Aorta (tissue), 5 donors: Measurements from ENCODE around the gene HNRNPUL2. TPM values are rescaled to one million over a fixed set of nuclear protein-coding genes. Genes with fewer than 3 reads are reported as not detected.
A peak's percentile ranks its signal among the peaks of the same experiment; 100 is the strongest.
"Not testable (repeated sequence)": the region's sequence is repeated elsewhere in the genome, so short reads cannot be mapped to it uniquely, and the experiment has no call there.

Source experiments
- ATAC-seq: fragments of 200-7000 bp; cut with Tn5 transposase; one replicate; pipeline ENCODE4 v1.9.1; 2022; ENCODE audit warnings: moderate library complexity; ENCODE audit not compliant: low FRiP score
- DNase-seq, 2 donors: peaks; one replicate each; pipeline ENCODE4 v3.0.0-alpha.2; 2020
- H3K27ac ChIP-seq, 2 donors: one replicate each; pipeline ENCODE4 v1.5.1; 2013; ENCODE audit warnings: low read length in 2 of 2, mild to moderate bottlenecking in 2 of 2, moderate library complexity in 2 of 2, control low read depth in 1 of 2, inconsistent platforms in 1 of 2, low read depth in 1 of 2
- H3K27me3 ChIP-seq, 2 donors: one replicate each; pipeline ENCODE4 v1.6.1; 2013; ENCODE audit warnings: control low read depth in 1 of 2, low read length in 1 of 2, mild to moderate bottlenecking in 1 of 2, moderate library complexity in 1 of 2; ENCODE audit not compliant: insufficient read depth in 2 of 2, control insufficient read depth in 1 of 2
- H3K36me3 ChIP-seq, 2 donors: one replicate each; pipeline ENCODE4 v1.6.1; 2013; ENCODE audit warnings: control low read depth in 1 of 2, low read length in 1 of 2, mild to moderate bottlenecking in 1 of 2; ENCODE audit not compliant: insufficient read depth in 2 of 2, control insufficient read depth in 1 of 2
- H3K4me1 ChIP-seq, 2 donors: one replicate each; pipeline ENCODE4 v1.6.1; 2013; ENCODE audit warnings: low read length in 2 of 2, control low read depth in 1 of 2, mild to moderate bottlenecking in 1 of 2, moderate library complexity in 1 of 2; ENCODE audit not compliant: insufficient read depth in 2 of 2, control insufficient read depth in 1 of 2
- H3K4me3 ChIP-seq, 2 donors: one replicate each; pipeline ENCODE4 v1.5.1; 2013; ENCODE audit warnings: low read length in 2 of 2, control low read depth in 1 of 2, mild to moderate bottlenecking in 1 of 2
- H3K9me3 ChIP-seq: one replicate; pipeline ENCODE4 v1.6.1; 2013; ENCODE audit warnings: mild to moderate bottlenecking, low read length; ENCODE audit not compliant: control insufficient read depth
- WGBS, 2 donors: extraction: QIAGEN DNeasy Blood & Tissue Kit; methylation state at CpG; one replicate each; pipeline ENCODE4 v1.1.7; 2013; 5-methylcytosine and 5-hydroxymethylcytosine counted together
- intact Hi-C, 2 donors: fragments of 100-400 bp; cut with DNase I; formaldehyde crosslinking; loops; one replicate each; pipeline versions ENCODE4 v1.14.2 to v1.15.0; 2022
- polyA plus RNA-seq, 2 donors: library from polyadenylated mRNA; stranded (reverse); fragments of 200-250 nt; gene quantifications; one replicate each; pipeline ENCODE4 v1.2.3, GENCODE V29; 2013
- total RNA-seq, 2 donors: library from RNA; stranded (reverse); fragmentation: NEBNext Ultra II Directional; extraction: Animal tissue kit (Norgen Biotek cat#: 25700); gene quantifications; one replicate each; pipeline ENCODE4 v1.2.1, GENCODE V29; 2021
- donor health status: healthy with polysubstance abuse.
- donor health status: Bipolar disorder and iron deficiency.
- donor health status: DM: no; HTN: no; CAD: no.
- donor health status: DM: no; HTN: no; CAD: no.
- donor health status: DM: yes; HTN: yes; CAD: no.

The HNRNPUL2 gene
- total and polyA plus RNA-seq, 4 donors, result 31.5 to 47.2 (median 45.2) TPM

DNA sequence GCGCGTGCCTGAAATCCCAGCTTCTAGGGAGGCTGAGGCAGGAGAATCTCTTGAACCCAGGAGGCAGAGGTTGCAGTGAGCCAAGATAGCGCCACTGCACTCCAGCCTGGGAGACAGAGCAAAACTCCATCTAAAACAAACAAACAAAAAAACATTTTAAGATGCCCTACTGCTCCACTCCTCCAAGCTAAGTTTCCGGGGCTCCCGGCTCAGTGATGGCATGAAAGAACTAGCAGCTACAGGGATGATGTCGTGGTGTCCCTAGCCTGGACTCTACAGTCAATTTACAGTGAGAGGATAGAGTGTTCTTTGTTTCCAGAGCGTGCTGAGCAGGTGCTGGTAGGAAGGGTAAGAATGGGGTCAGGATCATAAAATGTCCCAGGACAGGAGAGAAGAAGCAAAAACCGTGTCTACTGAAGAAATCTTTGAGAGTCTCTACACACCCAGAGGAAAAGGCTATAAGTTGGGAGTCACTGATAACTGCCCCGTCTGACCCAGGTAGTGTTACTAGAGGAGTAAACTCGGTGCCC lies 27.9 kb upstream of the HNRNPUL2 start:
- no peak for ATAC-seq
- Histone ChIP-seq H3K4me1 (no peaks in the 10 kb centered on the region), H3K27ac (no peak overlapping the region), H3K36me3 (no peaks in the 10 kb centered on the region), H3K27me3 (no peaks in the 10 kb centered on the region), H3K9me3 (no peaks in the 10 kb centered on the region), H3K4me3 (no peak overlapping the region)
- intact Hi-C loops, result no loop called here
- DNase-seq, result peak in 1 of 2 donors; percentile 24
- 73 to 80% methylated on average over 10 of the region's 10 CpGs for WGBS, 2 donors

DNA sequence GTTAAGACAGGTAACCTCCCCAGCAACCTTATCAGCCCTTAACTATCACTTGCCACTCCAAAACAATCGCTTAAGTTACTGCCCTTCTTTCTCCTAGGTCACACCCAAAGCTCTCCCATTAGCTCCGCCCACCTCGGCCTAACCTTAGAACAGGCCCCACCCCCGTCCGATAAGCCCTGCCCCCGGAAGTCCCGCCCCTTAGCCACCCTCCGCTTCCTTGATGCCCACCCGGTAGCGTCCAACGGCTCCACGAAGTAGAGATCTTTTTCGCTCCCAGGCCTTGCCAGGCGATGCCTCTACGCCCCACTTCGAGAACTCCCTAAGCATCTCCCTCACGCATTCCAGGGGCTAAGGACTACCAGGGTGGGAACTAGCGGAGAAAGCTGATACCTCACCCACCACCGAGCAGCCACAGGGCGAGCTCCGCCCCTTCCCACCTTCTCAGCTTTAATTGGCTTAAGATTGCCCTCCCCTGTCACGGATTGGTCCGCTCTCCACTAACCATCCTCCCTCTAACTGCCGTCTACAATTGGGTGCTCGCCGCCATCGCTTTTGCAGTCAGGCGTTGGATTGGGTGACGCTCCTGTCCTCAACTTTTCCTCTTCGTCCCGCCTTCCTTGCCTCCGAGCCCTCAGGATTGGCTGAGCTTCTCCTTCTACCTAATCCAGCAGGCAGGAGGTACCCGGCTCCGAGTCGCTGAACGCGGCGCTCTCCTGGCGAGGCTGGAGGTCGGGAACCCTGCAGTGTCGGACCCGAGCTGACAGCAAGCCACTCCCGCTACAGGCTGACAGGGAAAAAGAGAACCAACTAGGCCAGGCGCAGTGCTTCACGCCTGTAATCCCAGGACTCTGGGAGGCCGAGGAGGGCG lies 26.7 kb upstream of the HNRNPUL2 start, which contains the start of gene ZBTB3:
Gene ZBTB3, minus strand, starts transcription at position 425 of the 868 bp plus-strand sequence. CDS start 496 bp downstream, outside the sequence.
- 1% methylated on average over 47 of the region's 47 CpGs for WGBS, 2 donors
- intact Hi-C loops, result no loop called here

GRCh38 chr11:62752994-62753735 lies 25.9 kb upstream of the HNRNPUL2 start:
- WGBS, 2 donors, result 88% methylated on average over 15 of the region's 15 CpGs
- H3K36me3 ChIP-seq, result no peaks in the 10 kb centered on the region
- intact Hi-C loops, result no loop called here
- H3K27ac ChIP-seq, result peak overlapping the region in 1 of 2 donors; percentile 13
- DNase-seq (peak in 1 of 2 donors; percentile 72), ATAC-seq (no peak)
- no peaks in the 10 kb centered on the region for H3K27me3 ChIP-seq
- H3K4me3 ChIP-seq, result peak overlapping the region in 1 of 2 donors; percentile 23
- H3K9me3 ChIP-seq, result no peaks in the 10 kb centered on the region
- H3K4me1 ChIP-seq, result no peaks in the 10 kb centered on the region

More for the DNA sequence above, 26.7 kb upstream of the HNRNPUL2 start, which contains the start of gene ZBTB3:
- Histone ChIP-seq H3K27me3 (no peaks in the 10 kb centered on the region), H3K4me1 (no peaks in the 10 kb centered on the region), H3K4me3 (peak within 1 kb of the TSS in 1 of 2 donors; percentile 23), H3K36me3 (no peaks in the 10 kb centered on the region), H3K27ac (peak within 1 kb of the TSS in 1 of 2 donors; percentile 74), H3K9me3 (no peaks in the 10 kb centered on the region)
- DNase-seq (peak; percentile 98 to 99), ATAC-seq (peak; percentile 99)

GRCh38 chr11:62752177-62752785 lies 25.0 kb upstream of the HNRNPUL2 start:
- H3K36me3 ChIP-seq, result no peaks in the 10 kb centered on the region
- no peaks in the 10 kb centered on the region for H3K4me1 ChIP-seq
- no peaks in the 10 kb centered on the region for H3K9me3 ChIP-seq
- no peaks in the 10 kb centered on the region for H3K27me3 ChIP-seq
- intact Hi-C loops, result no loop called here
- ATAC-seq, result no peak
- peak in 1 of 2 donors; percentile 62 for DNase-seq
- H3K27ac ChIP-seq, result no peak overlapping the region
- no peak overlapping the region for H3K4me3 ChIP-seq
- 96 to 98% methylated on average over 14 of the region's 14 CpGs for WGBS, 2 donors

GRCh38 chr11:62749931-62750330 lies 22.7 kb upstream of the HNRNPUL2 start:
- H3K4me1 ChIP-seq, intact Hi-C loops, H3K4me3 ChIP-seq, H3K27me3 ChIP-seq, H3K36me3 ChIP-seq, ATAC-seq, H3K27ac ChIP-seq, H3K9me3 ChIP-seq: not testable (repeated sequence)
- peak in 1 of 2 donors; percentile 23 for DNase-seq
- 92 to 94% methylated on average over 5 of the region's 5 CpGs for WGBS, 2 donors

GRCh38 chr11:62747475-62748160 lies 20.4 kb upstream of the HNRNPUL2 start:
- Histone ChIP-seq H3K27me3 (no peaks in the 10 kb centered on the region), H3K4me1 (no peaks in the 10 kb centered on the region), H3K36me3 (no peaks in the 10 kb centered on the region), H3K27ac (no peak overlapping the region), H3K4me3 (no peak overlapping the region), H3K9me3 (no peaks in the 10 kb centered on the region)
- WGBS, 2 donors, result 74 to 82% methylated on average over 9 of the region's 9 CpGs
- intact Hi-C loops, result no loop called here
- no peak for ATAC-seq
- DNase-seq, result peak in 1 of 2 donors; percentile 14

DNA sequence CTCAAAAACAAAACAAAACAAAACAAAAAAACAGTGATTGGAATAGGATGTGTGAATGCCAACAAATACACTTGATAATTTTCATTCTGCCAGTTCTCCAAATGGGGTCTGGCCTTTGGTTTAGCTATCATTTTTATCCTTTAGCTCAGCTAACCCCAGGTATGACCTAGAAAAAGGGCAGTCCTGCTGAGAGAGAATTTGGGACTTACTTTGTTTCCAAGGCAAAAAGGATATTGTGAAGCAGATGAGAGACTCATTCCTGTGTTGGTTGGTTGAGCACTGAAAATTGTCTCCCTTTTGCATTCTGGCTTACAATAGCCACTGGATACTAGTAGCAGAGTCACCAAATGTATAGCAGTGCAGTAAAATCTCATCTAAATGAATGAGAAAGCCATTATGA lies 9.9 kb upstream of the HNRNPUL2 start:
- Histone ChIP-seq H3K9me3 (no peaks in the 10 kb centered on the region), H3K36me3 (peaks cover 2 to 8% of the 10 kb centered on the region in 2 donors), H3K27ac (no peak overlapping the region), H3K4me3 (no peak overlapping the region), H3K27me3 (no peaks in the 10 kb centered on the region), H3K4me1 (no peaks in the 10 kb centered on the region)
- intact Hi-C loops, result no loop called here
- DNase-seq (no peak), ATAC-seq (no peak)

DNA sequence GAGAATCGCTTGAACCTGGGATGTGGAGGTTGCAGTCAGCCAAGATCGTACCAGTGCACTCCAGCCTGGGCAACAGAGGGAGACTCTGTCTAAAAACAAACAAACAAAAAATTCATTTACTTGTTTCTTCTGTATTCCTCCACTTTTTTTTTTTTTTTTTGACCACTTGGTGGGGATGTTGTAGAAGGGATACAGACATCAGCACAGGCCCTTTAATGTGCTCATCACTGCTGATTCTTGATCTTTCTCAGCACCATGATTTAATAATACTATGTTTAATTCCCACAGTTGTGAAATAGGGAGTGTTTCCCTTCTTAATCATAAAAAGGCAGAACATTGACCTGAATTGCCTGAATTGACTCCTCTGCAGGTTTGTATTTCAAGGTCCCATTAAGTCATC lies 5.6 kb upstream of the HNRNPUL2 start:
- DNase-seq (no peak), ATAC-seq (no peak)
- Histone ChIP-seq H3K4me1 (no peaks in the 10 kb centered on the region), H3K36me3 (peaks cover 0 to 8% of the 10 kb centered on the region in 2 donors), H3K9me3 (no peaks in the 10 kb centered on the region), H3K27me3 (no peaks in the 10 kb centered on the region), H3K4me3 (no peak overlapping the region), H3K27ac (no peak overlapping the region)
- intact Hi-C loops, result no loop called here
- 74 to 78% methylated on average over 2 of the region's 2 CpGs for WGBS, 2 donors
